Motor neuron (in vitro differentiated cells): ENCODE results near the gene MGAT5. TPM values are rescaled to one million over a fixed set of nuclear protein-coding genes. Genes with fewer than 3 reads are reported as not detected.

ENCODE experiments used
- ATAC-seq, 8 experiments: fragments of 200-7000 bp; cut with Tn5 transposase; replicated peaks in 6 of 8; 2 replicates each; pipeline ENCODE4 v1.8.0; 2021; ENCODE audit warnings: mild to moderate bottlenecking in 8 of 8, moderate library complexity in 8 of 8
- H3K27ac ChIP-seq, 2 donors: fragments of 250-450 bp; sonication (Bioruptor Pico); 2 replicates each; pipeline ENCODE4 v1.9.0; 2021; ENCODE audit warnings: antibody characterized with exemption in 2 of 2, mild to moderate bottlenecking in 2 of 2, moderate library complexity in 1 of 2
- H3K4me1 ChIP-seq, 2 donors: fragments of 250-450 bp; sonication (Bioruptor Pico); replicated peaks in 1 of 2; 2 replicates each; pipeline ENCODE4 v1.6.1; 2021; ENCODE audit warnings: antibody characterized with exemption in 2 of 2, mild to moderate bottlenecking in 2 of 2, moderate library complexity in 1 of 2
- H3K4me3 ChIP-seq, 5 donors: fragments of 250-450 bp; sonication (Bioruptor Pico); 2 replicates each; pipeline ENCODE4 v1.9.0; 2021; ENCODE audit warnings: antibody characterized with exemption in 5 of 5, mild to moderate bottlenecking in 5 of 5, moderate library complexity in 4 of 5
- WGBS, 10 experiments: fragments of 450-650 bp; shearing (Covaris generic); methylation state at CpG; one replicate each; pipeline ENCODE4 v1.0.0; 2022; 5-methylcytosine and 5-hydroxymethylcytosine counted together
- in situ Hi-C, 9 experiments: fragments of 400-800 bp; cut with MboI; loops; one replicate each; pipeline ENCODE4 v1.15.0; 2021; ENCODE audit warnings: low sequenced_read_pairs in 9 of 9, low pct_unique_long_range_greater_than_20kb in 2 of 9; ENCODE audit not compliant: unreplicated experiment in 9 of 9
- total RNA-seq, 8 experiments: library from RNA; unstranded; fragments of 300-600 nt; gene quantifications; 2 replicates each; pipeline versions ENCODE4 v1.2.3 to v1.2.4, GENCODE V29; 2022

The MGAT5 gene
- total RNA-seq, 8 experiments from 2014 or later, result 10.3 to 54.4 (median 33.6) TPM

DNA sequence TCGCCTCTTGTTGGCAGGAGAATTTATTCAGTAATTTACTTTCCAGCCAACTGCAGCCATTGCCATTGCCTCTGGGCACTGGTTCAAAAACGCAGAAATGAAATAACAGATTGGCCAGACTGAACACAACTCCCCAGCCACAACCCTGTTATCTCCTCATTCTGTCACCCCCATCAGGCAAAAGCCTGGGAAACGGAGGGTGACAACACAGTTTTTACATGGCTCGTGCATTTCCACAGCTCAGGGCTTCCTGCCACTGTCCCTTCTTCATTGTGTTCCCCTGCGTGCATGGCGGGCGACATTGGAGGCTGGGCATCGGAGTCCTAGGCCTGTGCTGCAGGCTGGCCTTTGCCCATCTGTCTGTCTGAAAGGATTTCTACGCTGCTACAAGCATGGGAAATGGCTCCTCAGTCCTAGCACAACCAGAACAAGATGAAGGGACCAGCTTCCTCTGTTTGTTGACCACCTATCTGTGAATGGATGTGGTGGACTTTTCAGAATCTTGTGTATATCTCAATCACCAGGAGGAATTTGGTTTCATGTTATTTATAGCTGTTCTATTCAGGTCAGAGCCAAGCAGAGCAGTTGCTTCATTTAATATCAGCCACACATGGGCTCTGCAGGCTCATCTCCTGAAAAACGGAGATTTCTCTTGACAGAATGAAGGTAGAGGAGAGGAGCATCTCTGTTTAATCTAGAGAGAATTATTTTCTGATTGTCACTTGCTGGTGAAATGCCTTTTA is 107.0 kb downstream of the MGAT5 start:
- ATAC-seq, result peak in 1 of 8 experiments; percentile 57
- in situ Hi-C loops, result no loop called here
- Histone ChIP-seq H3K4me1 (no peaks in the 10 kb centered on the region), H3K4me3 (no peak overlapping the region), H3K27ac (no peak overlapping the region)
- WGBS, 10 experiments, result 44 to 100% (median 92%) methylated on average over 1 to 7 of the region's 10 CpGs; no CpG with 5 or more reads in 1 of the 10 experiments

- 60 to 100% (median 100%) methylated on average over 1 of the region's 1 CpG; no CpG with 5 or more reads in 3 of the 10 experiments for whole genome bisulfite sequencing, 10 experiments
- Histone ChIP-seq H3K4me1 (no peaks in the 10 kb centered on the region), H3K27ac (no peak overlapping the region), H3K4me3 (no peak overlapping the region)
- in situ Hi-C loops, result no loop called here
- no peak for ATAC-seq
Measured at GRCh38 chr2:134361648-134362047, 107.8 kb downstream of the MGAT5 start.

DNA sequence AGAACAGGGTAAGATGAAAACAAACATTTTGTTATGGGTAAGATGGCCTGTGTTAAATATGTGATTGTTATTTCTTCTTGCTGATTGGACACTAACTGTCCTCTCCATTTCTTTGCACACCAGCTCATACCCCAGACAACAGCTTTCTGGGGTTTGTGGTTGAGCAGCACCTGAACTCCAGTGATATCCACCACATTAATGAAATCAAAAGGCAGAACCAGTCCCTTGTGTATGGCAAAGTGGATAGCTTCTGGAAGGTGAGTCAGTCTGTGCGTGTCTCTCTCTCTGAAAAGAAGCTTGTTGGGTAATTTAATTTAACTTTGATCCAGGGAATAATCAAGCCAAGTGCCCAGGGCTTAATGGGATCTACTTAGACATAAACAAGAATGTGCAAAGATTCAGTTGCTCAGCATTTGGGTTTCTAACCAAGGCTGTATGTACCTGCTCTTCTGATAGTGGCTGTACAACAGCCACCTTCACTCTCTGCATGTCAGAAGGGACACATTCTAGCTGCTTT is 108.3 kb downstream of the MGAT5 start:
- Histone ChIP-seq H3K4me3 (no peak overlapping the region), H3K4me1 (no peaks in the 10 kb centered on the region), H3K27ac (no peak overlapping the region)
- WGBS, 10 experiments, result 83 to 100% (median 100%) methylated on average over 1 of the region's 1 CpG; no CpG with 5 or more reads in 5 of the 10 experiments
- ATAC-seq, result no peak
- in situ Hi-C loops, result no loop called here

GRCh38 chr2:134362740-134363139 is 108.9 kb downstream of the MGAT5 start:
- Histone ChIP-seq H3K27ac (no peak overlapping the region), H3K4me3 (no peak overlapping the region), H3K4me1 (no peaks in the 10 kb centered on the region)
- 80 to 100% (median 100%) methylated on average over 1 of the region's 1 CpG; no CpG with 5 or more reads in 6 of the 10 experiments for WGBS, 10 experiments
- ATAC-seq, result no peak
- in situ Hi-C loops, result no loop called here

DNA sequence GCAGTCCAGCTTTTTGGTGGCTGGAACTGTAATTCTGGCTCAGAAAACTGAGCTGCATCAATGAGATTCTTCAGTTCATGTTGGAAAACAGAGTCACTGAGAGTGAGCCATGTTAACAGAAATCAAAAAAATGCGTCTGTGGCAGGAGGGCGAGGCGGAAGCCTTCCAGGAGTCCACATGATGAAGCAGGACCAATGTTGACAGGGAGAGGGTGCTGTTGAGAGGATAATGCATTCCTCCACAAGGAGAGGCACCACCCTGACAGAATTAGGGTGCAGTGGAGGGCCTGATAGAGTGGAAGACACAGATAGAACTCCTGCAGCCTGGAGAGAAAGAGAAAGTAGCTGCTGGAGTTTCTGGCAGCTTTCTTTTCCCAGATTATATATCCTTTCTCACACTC is 111.5 kb downstream of the MGAT5 start:
- in situ Hi-C loops, result no loop called here
- Histone ChIP-seq H3K4me1 (no peaks in the 10 kb centered on the region), H3K27ac (no peak overlapping the region), H3K4me3 (no peak overlapping the region)
- WGBS, 10 experiments, result 66 to 100% (median 83%) methylated on average over 1 to 3 of the region's 3 CpGs; no CpG with 5 or more reads in 4 of the 10 experiments
- ATAC-seq, result peak in 3 of 8 experiments; percentile 51 to 73 (median 62)

GRCh38 chr2:134366359-134366758 is 112.5 kb downstream of the MGAT5 start:
- 89 to 100% (median 98%) methylated on average over 2 to 6 of the region's 6 CpGs; no CpG with 5 or more reads in 3 of the 10 experiments for WGBS, 10 experiments
- no peak for ATAC-seq
- in situ Hi-C loops, result no loop called here
- no peak overlapping the region for H3K27ac ChIP-seq
- H3K4me1 ChIP-seq, result no peaks in the 10 kb centered on the region
- no peak overlapping the region for H3K4me3 ChIP-seq

- no peak overlapping the region for H3K27ac ChIP-seq
- no peaks in the 10 kb centered on the region for H3K4me1 ChIP-seq
- H3K4me3 ChIP-seq, result no peak overlapping the region
- ATAC-seq, result no peak
- WGBS, 10 experiments, result 83 to 100% (median 100%) methylated on average over 1 to 2 of the region's 2 CpGs; no CpG with 5 or more reads in 2 of the 10 experiments
- in situ Hi-C loops, result no loop called here
Measured at GRCh38 chr2:134367213-134367612, 113.3 kb downstream of the MGAT5 start.

- Histone ChIP-seq H3K4me3 (no peak overlapping the region), H3K27ac (no peak overlapping the region), H3K4me1 (no peaks in the 10 kb centered on the region)
- ATAC-seq, result peak in 2 of 8 experiments; percentile 7 to 76
- in situ Hi-C loops, result no loop called here
- 0 to 100% (median 82%) methylated on average over 1 to 5 of the region's 6 CpGs; no CpG with 5 or more reads in 2 of the 10 experiments for WGBS, 10 experiments
Measured at GRCh38 chr2:134368009-134368817, 114.3 kb downstream of the MGAT5 start.

DNA sequence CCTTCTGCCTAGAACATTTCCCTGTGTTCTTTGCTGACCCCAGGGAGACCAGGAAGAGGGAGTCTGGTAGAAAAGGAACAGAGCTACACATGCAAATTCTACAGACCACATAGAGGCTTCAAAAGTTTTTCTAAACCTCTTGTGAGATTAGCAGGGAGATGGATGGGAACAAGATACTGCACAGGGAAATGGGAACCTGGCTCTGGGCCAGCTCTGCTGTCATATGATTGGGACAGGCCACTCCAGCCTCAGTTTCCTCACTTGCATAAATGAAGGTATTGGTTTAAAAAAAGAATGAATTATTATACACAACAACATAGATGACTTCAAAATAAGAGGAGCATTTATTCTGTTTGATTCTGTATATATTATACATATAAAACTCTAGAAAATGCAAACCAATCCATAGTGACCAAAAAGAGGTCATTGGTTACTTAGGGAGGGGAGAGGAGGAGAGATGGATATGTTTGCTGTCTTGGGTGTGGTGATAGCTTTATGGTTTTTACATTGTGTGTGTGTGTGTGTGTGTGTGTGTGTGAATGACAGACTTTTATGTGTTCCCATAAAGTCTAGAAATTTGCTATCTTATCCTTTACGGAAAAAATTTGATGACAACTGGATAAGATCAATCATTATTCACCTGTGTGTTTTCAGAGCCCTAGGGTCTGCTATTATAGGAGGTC is 115.5 kb downstream of the MGAT5 start:
- no peak for ATAC-seq
- no peak overlapping the region for H3K4me3 ChIP-seq
- in situ Hi-C loops, result no loop called here
- no peak overlapping the region for H3K27ac ChIP-seq
- 60 to 100% (median 100%) methylated on average over 1 of the region's 1 CpG; no CpG with 5 or more reads in 4 of the 10 experiments for WGBS, 10 experiments
- H3K4me1 ChIP-seq, result no peaks in the 10 kb centered on the region

GRCh38 chr2:134370655-134371445 is 117.0 kb downstream of the MGAT5 start:
- H3K4me3 ChIP-seq, result no peak overlapping the region
- in situ Hi-C loops, result no loop called here
- H3K4me1 ChIP-seq, result no peaks in the 10 kb centered on the region
- ATAC-seq, result no peak
- 35 to 100% (median 92%) methylated on average over 1 to 6 of the region's 10 CpGs; no CpG with 5 or more reads in 1 of the 10 experiments for WGBS, 10 experiments
- no peak overlapping the region for H3K27ac ChIP-seq

DNA sequence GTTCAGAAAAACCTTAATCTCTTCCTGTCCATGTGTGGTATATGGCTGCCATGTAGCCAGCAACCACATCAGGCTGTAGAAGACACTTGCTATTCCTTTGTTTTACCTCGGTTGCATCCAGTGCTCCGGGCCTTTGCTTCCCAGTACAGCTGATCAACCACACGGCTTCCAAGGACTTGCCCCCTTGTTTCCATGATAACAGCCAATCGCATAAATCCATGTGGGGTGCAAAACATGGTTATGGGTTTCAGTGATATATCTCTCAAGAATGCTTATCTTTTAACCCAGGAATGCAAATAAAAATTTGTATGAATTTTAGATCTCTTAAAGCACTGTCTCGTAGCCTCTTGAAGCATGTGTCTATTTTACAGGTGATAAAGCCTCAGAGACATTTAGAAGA is 118.3 kb downstream of the MGAT5 start:
- in situ Hi-C loops, result no loop called here
- Histone ChIP-seq H3K27ac (no peak overlapping the region), H3K4me1 (no peaks in the 10 kb centered on the region), H3K4me3 (no peak overlapping the region)
- 83 to 100% (median 98%) methylated on average over 1 to 4 of the region's 5 CpGs; no CpG with 5 or more reads in 4 of the 10 experiments for WGBS, 10 experiments
- ATAC-seq, result no peak

GRCh38 chr2:134372611-134373131 is 118.8 kb downstream of the MGAT5 start:
- no peak overlapping the region for H3K27ac ChIP-seq
- 7 to 96% (median 71%) methylated on average over 1 to 5 of the region's 7 CpGs; no CpG with 5 or more reads in 3 of the 10 experiments for WGBS, 10 experiments
- ATAC-seq, result peak in 3 of 8 experiments; percentile 88 to 89 (median 88)

More at GRCh38 chr2:134372611-134373131, 118.8 kb downstream of the MGAT5 start:
- no peak overlapping the region for H3K4me3 ChIP-seq
- in situ Hi-C loops, result no loop called here
- no peaks in the 10 kb centered on the region for H3K4me1 ChIP-seq
